ENCODE results near the gene INF2.
A peak's percentile ranks its signal among the peaks of the same experiment; 100 is the strongest.

Gene INF2

GRCh38 chr14:104700747-104701217, 11.4 kb downstream of the INF2 start:
- no peak for DNase-seq

GRCh38 chr14:104701383-104702076, 12.1 kb downstream of the INF2 start:
- DNase-seq = no peak

GRCh38 chr14:104702106-104702505, 12.7 kb downstream of the INF2 start:
- DNase-seq = no peak

- peak in 25 of 56 donors; percentile 18 to 76 (median 50) for DNase-seq
Measured at GRCh38 chr14:104702673-104703072, 13.3 kb downstream of the INF2 start.

GRCh38 chr14:104703269-104703668, 13.9 kb downstream of the INF2 start:
- no peak for DNase-seq

- DNase-seq = no peak
Measured at GRCh38 chr14:104704252-104704651, 14.8 kb downstream of the INF2 start.

- DNase-seq = no peak
Measured at GRCh38 chr14:104705340-104706047, 16.1 kb downstream of the INF2 start.

- DNase-seq = no peak
Measured at GRCh38 chr14:104706733-104707607, 17.6 kb downstream of the INF2 start.

- DNase-seq = no peak
Measured at GRCh38 chr14:104707608-104708595, 18.5 kb downstream of the INF2 start.

- peak in 31 of 56 donors; percentile 20 to 79 (median 47) for DNase-seq
Measured at GRCh38 chr14:104708606-104709268, 19.3 kb downstream of the INF2 start.

- DNase-seq = no peak
Measured at GRCh38 chr14:104709387-104710039, 20.1 kb downstream of the INF2 start.

- DNase-seq = no peak
Measured at GRCh38 chr14:104710071-104710735, 20.8 kb downstream of the INF2 start.

- DNase-seq = no peak
Measured at GRCh38 chr14:104712881-104713734, 23.7 kb downstream of the INF2 start.

- no peak for DNase-seq
Measured at GRCh38 chr14:104714066-104714465, 24.6 kb downstream of the INF2 start.

GRCh38 chr14:104714681-104715080, 25.3 kb downstream of the INF2 start:
- no peak for DNase-seq

- DNase-seq = no peak
Measured at GRCh38 chr14:104715416-104715815, 26.0 kb downstream of the INF2 start.

GRCh38 chr14:104715871-104716270, 26.5 kb downstream of the INF2 start:
- DNase-seq = no peak

- DNase-seq = peak in 1 of 56 donors; percentile 19
Measured at GRCh38 chr14:104717137-104717536, 27.7 kb downstream of the INF2 start.
